Neural progenitor cell (in vitro differentiated cells): ENCODE data around the gene SLC27A4. TPM values are rescaled to one million over a fixed set of nuclear protein-coding genes. Genes with fewer than 3 reads are reported as not detected.

Experiments
- DNase-seq: peaks from one replicate; pipeline ENCODE4 v3.0.0-alpha.2; 2016; ENCODE audit warnings: low spot score
- H2AFZ ChIP-seq: fragments of 200-600 bp; sonication (generic); replicated peaks from 2 replicates; pipeline ENCODE4 v1.6.1; 2016; ENCODE audit warnings: antibody characterized with exemption
- H3F3A ChIP-seq: fragments of 200-600 bp; sonication (generic); 2 replicates; pipeline ENCODE4 v1.6.1; 2016; ENCODE audit warnings: antibody characterized with exemption, low read depth
- H3K27ac ChIP-seq: fragments of 200-600 bp; sonication (generic); 2 replicates; pipeline ENCODE4 v1.5.1; 2016; ENCODE audit warnings: mild to moderate bottlenecking
- H3K27me3 ChIP-seq: fragments of 200-600 bp; sonication (generic); 2 replicates; pipeline ENCODE4 v1.6.1; 2016; ENCODE audit warnings: mild to moderate bottlenecking, moderate library complexity
- H3K36me3 ChIP-seq: fragments of 200-600 bp; sonication (generic); 2 replicates; pipeline ENCODE4 v1.5.1; 2016
- H3K4me1 ChIP-seq: fragments of 200-600 bp; sonication (generic); 2 replicates; pipeline ENCODE4 v1.6.1; 2016; ENCODE audit warnings: mixed run types
- H3K4me2 ChIP-seq: fragments of 200-600 bp; sonication (generic); 2 replicates; pipeline ENCODE4 v1.6.1; 2016
- H3K4me3 ChIP-seq: fragments of 200-600 bp; sonication (generic); 2 replicates; pipeline ENCODE4 v1.5.1; 2016
- H3K79me2 ChIP-seq: fragments of 200-600 bp; sonication (generic); 2 replicates; pipeline ENCODE4 v1.6.1; 2016; ENCODE audit warnings: low read depth
- H3K9ac ChIP-seq: fragments of 200-600 bp; sonication (generic); 2 replicates; pipeline ENCODE4 v1.6.1; 2016
- H3K9me3 ChIP-seq: fragments of 200-600 bp; sonication (generic); 2 replicates; pipeline ENCODE4 v1.5.1; 2016; ENCODE audit warnings: low read depth
- H4K20me1 ChIP-seq: fragments of 200-600 bp; sonication (generic); 2 replicates; pipeline ENCODE4 v1.6.1; 2016; ENCODE audit warnings: low read depth
- H3K27ac Mint-ChIP-seq: 3 replicates; pipeline ENCODE4 v1.8.0; 2021; ENCODE audit warnings: mixed read lengths
- H3K27me3 Mint-ChIP-seq: 2 replicates; pipeline ENCODE4 v1.8.0; 2022; ENCODE audit warnings: low read depth, mild to moderate bottlenecking, inconsistent platforms, moderate library complexity, mixed read lengths; ENCODE audit not compliant: insufficient read depth
- H3K36me3 Mint-ChIP-seq: 3 replicates; pipeline ENCODE4 v1.8.0; 2021; ENCODE audit warnings: mixed read lengths
- H3K4me1 Mint-ChIP-seq: 3 replicates; pipeline ENCODE4 v1.8.0; 2021; ENCODE audit warnings: mixed read lengths
- H3K4me3 Mint-ChIP-seq: 3 replicates; pipeline ENCODE4 v1.8.0; 2021; ENCODE audit warnings: mild to moderate bottlenecking, moderate library complexity, mixed read lengths
- H3K9me3 Mint-ChIP-seq: 3 replicates; pipeline ENCODE4 v1.8.0; 2020; ENCODE audit warnings: mixed read lengths
- CTCF ChIP-seq: fragments of 200-600 bp; sonication (generic); IDR thresholded peaks from 2 replicates; pipeline ENCODE4 v1.5.1; 2017; ENCODE audit warnings: antibody characterized with exemption, mild to moderate bottlenecking
- EZH2 ChIP-seq: fragments of 200-600 bp; sonication (generic); IDR thresholded peaks from 2 replicates; pipeline ENCODE4 v1.6.1; 2017; ENCODE audit warnings: antibody characterized with exemption, mild to moderate bottlenecking, moderate library complexity
- EZH2phosphoT487 ChIP-seq: fragments of 200-600 bp; sonication (generic); IDR thresholded peaks from 2 replicates; pipeline ENCODE4 v1.6.1; 2017; ENCODE audit warnings: antibody characterized with exemption
- total RNA-seq: library from RNA; depleted of rRNA; stranded (reverse); fragments of >200 nt; gene quantifications from 2 replicates; pipeline ENCODE4 v1.2.3, GENCODE V29; 2015; ENCODE audit warnings: low replicate concordance

Gene SLC27A4
- total RNA-seq, 1 donor from 2014 or later, result 4.4 TPM

DNA sequence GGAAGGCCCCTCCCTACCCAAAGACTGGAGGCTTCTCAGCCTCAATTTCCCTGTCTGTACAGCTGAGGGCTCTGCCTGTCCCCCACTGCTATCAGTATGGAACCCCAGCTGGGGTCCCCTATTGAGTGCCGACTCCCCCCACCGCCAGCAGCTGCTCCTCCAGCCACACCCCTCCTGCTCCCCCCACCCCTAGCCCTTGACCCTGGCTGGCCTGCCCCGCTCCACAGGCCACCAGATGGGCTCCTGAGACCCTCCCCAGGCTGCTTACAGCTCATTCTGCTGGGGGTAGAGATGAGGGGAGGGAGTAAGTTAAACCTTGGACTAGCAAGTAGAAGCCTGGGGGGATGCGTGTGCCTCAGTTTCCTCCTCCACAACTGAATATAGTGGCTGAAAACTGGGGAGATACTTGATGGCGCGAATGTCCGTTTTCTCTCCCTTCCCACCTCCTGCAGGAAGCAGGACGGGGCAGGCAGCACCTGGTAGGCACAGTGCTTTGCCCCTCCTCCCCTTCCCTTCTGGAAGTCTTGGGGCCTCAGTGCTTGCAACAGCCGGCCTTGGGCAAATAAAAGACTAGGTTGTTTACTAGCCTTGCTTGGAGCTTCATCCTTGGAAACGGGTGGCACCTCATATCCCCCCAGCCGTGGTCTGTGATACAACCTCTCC is 50.0 kb downstream of the SLC27A4 start:
- peaks cover 100% of the 10 kb centered on the region for H4K20me1 ChIP-seq
- H3K4me1 ChIP-seq, result peaks cover 21% of the 10 kb centered on the region
- H3K4me3 ChIP-seq, result no peak overlapping the region

DNA sequence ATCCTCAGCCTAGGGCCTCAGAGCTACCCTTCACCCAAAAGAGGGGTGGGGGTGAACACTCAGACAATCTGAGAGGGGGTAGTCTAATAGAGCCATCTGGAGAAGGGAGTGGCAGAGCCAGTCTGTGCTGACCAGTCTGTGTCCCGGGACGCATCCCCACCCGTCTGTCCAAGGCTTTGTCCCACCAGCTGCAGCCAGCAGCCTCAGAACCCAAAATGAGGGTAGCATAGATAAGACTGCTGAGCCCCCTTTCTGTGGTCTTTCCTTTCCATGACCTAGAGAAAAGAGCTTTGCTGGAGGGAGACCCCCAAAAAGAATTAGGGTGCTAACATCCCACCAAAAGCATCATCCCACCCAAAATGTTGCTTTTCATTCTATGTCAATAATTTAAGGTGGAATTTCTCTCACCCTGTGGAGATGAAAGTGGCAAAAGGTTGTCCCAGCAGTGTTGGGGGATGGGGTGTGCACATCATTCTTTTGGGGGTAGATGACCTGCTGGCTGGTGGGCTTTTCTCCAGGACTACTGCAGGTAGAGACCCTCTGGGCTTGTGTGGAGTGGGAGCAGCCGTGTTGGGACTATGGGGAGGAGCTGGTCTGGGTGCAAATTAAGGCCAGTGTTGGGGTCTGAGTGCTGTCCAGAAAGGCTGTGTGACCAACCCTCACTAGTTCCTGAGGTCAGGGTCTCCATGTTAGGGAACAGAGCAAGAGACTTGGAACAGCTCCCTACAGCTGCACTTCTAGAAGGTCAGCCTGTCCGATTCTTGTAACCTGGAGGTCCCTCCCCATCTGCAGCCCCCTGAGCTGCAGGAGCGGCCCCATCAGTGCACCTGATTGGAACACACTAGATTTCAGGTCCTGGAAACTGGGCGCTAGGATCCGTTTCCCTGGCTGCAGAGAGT is 50.7 kb downstream of the SLC27A4 start:
- H3K27me3 Mint-ChIP-seq, result peaks cover 40% of the 10 kb centered on the region
- Histone ChIP-seq H3K9ac (no peak overlapping the region), H3K27me3 (peaks cover 100% of the 10 kb centered on the region), H3K27ac (no peak overlapping the region), H3K9me3 (no peaks in the 10 kb centered on the region), H4K20me1 (peaks cover 98% of the 10 kb centered on the region), H3K4me2 (no peak overlapping the region), H3K79me2 (no peaks in the 10 kb centered on the region), H3K4me1 (peaks cover 21% of the 10 kb centered on the region), H3K36me3 (no peaks in the 10 kb centered on the region), H3K4me3 (no peak overlapping the region), H2AFZ (no peak overlapping the region), H3F3A (peaks cover 43% of the 10 kb centered on the region)
- peak overlapping the region; percentile 99 for H3K4me3 Mint-ChIP-seq
- no peaks in the 10 kb centered on the region for H3K9me3 Mint-ChIP-seq
- TF ChIP-seq CTCF (no peak), EZH2phosphoT487 (no peak), EZH2 (no peak)
- H3K27ac Mint-ChIP-seq, result peak overlapping the region; percentile 99
- H3K4me1 Mint-ChIP-seq, result peaks cover 63% of the 10 kb centered on the region
- no peak for DNase-seq
- peaks cover 19% of the 10 kb centered on the region for H3K36me3 Mint-ChIP-seq

More for the DNA sequence above, 50.0 kb downstream of the SLC27A4 start:
- Histone ChIP-seq H3K4me2 (no peak overlapping the region), H3K36me3 (no peaks in the 10 kb centered on the region), H3K79me2 (no peaks in the 10 kb centered on the region), H2AFZ (no peak overlapping the region), H3K9ac (no peak overlapping the region), H3F3A (peaks cover 43% of the 10 kb centered on the region), H3K9me3 (no peaks in the 10 kb centered on the region), H3K27me3 (peaks cover 100% of the 10 kb centered on the region), H3K27ac (no peak overlapping the region)
- no peak for DNase-seq
- H3K4me3 Mint-ChIP-seq, result peak overlapping the region; percentile 99
- H3K4me1 Mint-ChIP-seq, result peaks cover 71% of the 10 kb centered on the region
- H3K27me3 Mint-ChIP-seq, result peaks cover 39% of the 10 kb centered on the region
- TF ChIP-seq CTCF, result no peak
- TF ChIP-seq EZH2phosphoT487, result no peak
- TF ChIP-seq EZH2, result no peak
- H3K27ac Mint-ChIP-seq, result no peak overlapping the region
- H3K9me3 Mint-ChIP-seq, result no peaks in the 10 kb centered on the region
- peaks cover 19% of the 10 kb centered on the region for H3K36me3 Mint-ChIP-seq

GRCh38 chr9:128391956-128392301 is 51.6 kb downstream of the SLC27A4 start:
- no peak overlapping the region for H3K27ac ChIP-seq
- no peak for TF ChIP-seq CTCF
- no peak for TF ChIP-seq EZH2
- TF ChIP-seq EZH2phosphoT487, result no peak
- no peaks in the 10 kb centered on the region for H3K79me2 ChIP-seq
- H3K36me3 Mint-ChIP-seq, result peaks cover 19% of the 10 kb centered on the region
- no peaks in the 10 kb centered on the region for H3K9me3 ChIP-seq
- no peaks in the 10 kb centered on the region for H3K9me3 Mint-ChIP-seq
- no peak overlapping the region for H3K9ac ChIP-seq
- H3K4me2 ChIP-seq, result peak overlapping the region; percentile 90
- H3K27ac Mint-ChIP-seq, result peak overlapping the region; percentile 99
- peak overlapping the region; percentile 50 for H3K4me3 ChIP-seq
- H3K4me1 Mint-ChIP-seq, result peaks cover 59% of the 10 kb centered on the region
- peaks cover 44% of the 10 kb centered on the region for H3K27me3 Mint-ChIP-seq
- peak overlapping the region; percentile 99 for H3K4me3 Mint-ChIP-seq
- DNase-seq, result no peak
- peaks cover 100% of the 10 kb centered on the region for H3K27me3 ChIP-seq
- no peak overlapping the region for H2AFZ ChIP-seq
- peaks cover 21% of the 10 kb centered on the region for H3K4me1 ChIP-seq
- H3K36me3 ChIP-seq, result no peaks in the 10 kb centered on the region
- H3F3A ChIP-seq, result peaks cover 46% of the 10 kb centered on the region
- peaks cover 98% of the 10 kb centered on the region for H4K20me1 ChIP-seq
